B cell (primary cell): ENCODE measurements around the gene NDUFS7. TPM values are rescaled to one million over a fixed set of nuclear protein-coding genes. Genes with fewer than 3 reads are reported as not detected.
A peak's percentile ranks its signal among the peaks of the same experiment; 100 is the strongest.

Experiments used
- ATAC-seq: fragments of 200-7000 bp; cut with Tn5 transposase; one replicate; pipeline ENCODE4 v1.10.0; 2021; ENCODE audit warnings: low read depth, mild to moderate bottlenecking, moderate number of reproducible peaks, moderate library complexity
- CTCF ChIA-PET: fragments of 350-600 bp; sonication (Branson Sonifier 250); formaldehyde crosslinking; loops from one replicate; lab custom pipeline; 2021; ENCODE audit warnings: antibody characterized with exemption, inconsistent platforms; lab: Charles Lee
- POLR2A ChIA-PET: fragments of 350-600 bp; sonication (Branson Sonifier 250); formaldehyde crosslinking; loops from one replicate; lab custom pipeline; 2021; ENCODE audit warnings: antibody characterized with exemption; lab: Charles Lee
- DNase-seq: peaks from one replicate; pipeline ENCODE4 v3.0.0; 2013
- H2AFZ ChIP-seq: 2 replicates; pipeline ENCODE4 v1.6.1; 2012; ENCODE audit warnings: mild to moderate bottlenecking, low read depth, low read length; ENCODE audit not compliant: insufficient read depth, poor library complexity, severe bottlenecking
- H3K27ac ChIP-seq, 2 donors: 1 replicate in 1 of 2; 2 replicates in 1 of 2; pipeline ENCODE4 v1.5.1; 2012 to 2013; ENCODE audit warnings: low read length in 2 of 2, mild to moderate bottlenecking in 2 of 2, moderate library complexity in 1 of 2
- H3K27me3 ChIP-seq, 4 experiments: fragments of 200-600 bp in 1 of 4; sonication (generic) in 1 of 4; replicated peaks in 1 of 4; 1 replicate in 2 of 4; 2 replicates in 2 of 4; pipeline versions ENCODE4 v1.6.1 to v1.7.0; 2013 to 2016; ENCODE audit warnings: low read length in 3 of 4, mild to moderate bottlenecking in 2 of 4, mixed read lengths in 1 of 4, moderate library complexity in 1 of 4; ENCODE audit not compliant: insufficient read depth in 4 of 4, control insufficient read depth in 3 of 4; ENCODE audit errors: control extremely low read depth in 1 of 4
- H3K36me3 ChIP-seq, 2 experiments: replicated peaks in 1 of 2; 1 replicate in 1 of 2; 2 replicates in 1 of 2; pipeline versions ENCODE4 v1.6.1 to v1.7.1; 2013; ENCODE audit warnings: low read length in 1 of 2; ENCODE audit not compliant: insufficient read depth in 2 of 2, control insufficient read depth in 1 of 2; ENCODE audit errors: control extremely low read depth in 1 of 2, extremely low read depth in 1 of 2
- H3K4me1 ChIP-seq, 2 donors: fragments of 200-600 bp in 1 of 2; sonication (generic) in 1 of 2; 1 replicate in 1 of 2; 2 replicates in 1 of 2; pipeline versions ENCODE4 v1.5.1 to v1.6.1; 2013 to 2017; ENCODE audit warnings: low read length in 2 of 2; ENCODE audit not compliant: control insufficient read depth in 2 of 2, insufficient read depth in 2 of 2
- H3K4me2 ChIP-seq: replicated peaks from 2 replicates; pipeline ENCODE3; 2012; ENCODE audit warnings: mild to moderate bottlenecking, low read depth, low read length; ENCODE audit not compliant: poor library complexity, severe bottlenecking
- H3K4me3 ChIP-seq, 5 experiments: fragments of 200-600 bp in 1 of 5; sonication (generic) in 1 of 5; 1 replicate in 3 of 5; 2 replicates in 2 of 5; pipeline versions ENCODE4 v1.5.1 to v1.7.0; 2011 to 2016; ENCODE audit warnings: low read length in 4 of 5, mild to moderate bottlenecking in 4 of 5, low read depth in 2 of 5, control low read depth in 1 of 5, moderate library complexity in 1 of 5; ENCODE audit not compliant: insufficient read depth in 1 of 5; ENCODE audit errors: control extremely low read depth in 1 of 5, extremely low read depth in 1 of 5
- H3K79me2 ChIP-seq: fragments of 200-600 bp; sonication (generic); one replicate; pipeline ENCODE4 v1.6.0; 2016; ENCODE audit warnings: low read length; ENCODE audit not compliant: control insufficient read depth, insufficient read depth
- H3K9ac ChIP-seq: fragments of 200-600 bp; sonication (generic); 2 replicates; pipeline ENCODE4 v1.6.1; 2017; ENCODE audit warnings: mild to moderate bottlenecking, low read length, moderate library complexity
- H3K9me3 ChIP-seq, 3 donors: one replicate each; pipeline versions ENCODE4 v1.6.1 to v1.7.1; 2013; ENCODE audit warnings: low read length in 2 of 3; ENCODE audit not compliant: control insufficient read depth in 2 of 3, insufficient read depth in 1 of 3; ENCODE audit errors: control extremely low read depth in 1 of 3
- H4K20me1 ChIP-seq: 2 replicates; pipeline ENCODE4 v1.6.0; 2012; ENCODE audit warnings: mild to moderate bottlenecking, low read length; ENCODE audit not compliant: insufficient read depth, control insufficient read depth, poor library complexity, severe bottlenecking
- H3K27ac Mint-ChIP-seq: one replicate; pipeline ENCODE4 v1.8.0; 2021; ENCODE audit warnings: mixed read lengths
- H3K27me3 Mint-ChIP-seq: one replicate; pipeline ENCODE4 v1.8.0; 2021; ENCODE audit warnings: mixed read lengths
- H3K4me1 Mint-ChIP-seq: one replicate; pipeline ENCODE4 v1.8.0; 2021; ENCODE audit warnings: mixed read lengths
- H3K4me3 Mint-ChIP-seq: one replicate; pipeline ENCODE4 v1.8.0; 2021; ENCODE audit warnings: mixed read lengths
- H3K9me3 Mint-ChIP-seq: one replicate; pipeline ENCODE4 v1.8.0; 2022; ENCODE audit warnings: mixed read lengths; ENCODE audit not compliant: insufficient read depth
- CTCF ChIP-seq: fragments of 200-600 bp; IDR thresholded peaks from one replicate; pipeline ENCODE4 v1.8.0; 2022; ENCODE audit warnings: antibody characterized with exemption, mild to moderate bottlenecking
- EZH2 ChIP-seq: IDR thresholded peaks from 2 replicates; pipeline ENCODE4 v1.6.1; 2012; ENCODE audit warnings: borderline replicate concordance, low read depth, mild to moderate bottlenecking, moderate library complexity, low read length; ENCODE audit not compliant: insufficient read depth, poor library complexity, severe bottlenecking
- WGBS: methylation state at CpG from one replicate; pipeline ENCODE4 v1.1.5; 2013; ENCODE audit warnings: missing lambda C conversion rate; ENCODE audit not compliant: insufficient coverage; 5-methylcytosine and 5-hydroxymethylcytosine counted together
- intact Hi-C: fragments of 100-400 bp; cut with micrococcal nuclease; formaldehyde crosslinking; loops from one replicate; pipeline ENCODE4 v1.10.0; 2022
- polyA plus RNA-seq: library from polyadenylated mRNA; depleted of rRNA; stranded (reverse); fragments of >200 nt; gene quantifications from 2 replicates; pipeline ENCODE4 v1.2.3, GENCODE V29; 2012
- total RNA-seq, 2 donors: library from RNA; stranded (reverse); fragments of 120-200 nt in 1 of 2; gene quantifications; 1 replicate in 1 of 2; 2 replicates in 1 of 2; pipeline versions ENCODE4 v1.2.3 to v1.2.4, GENCODE V29; 2013 to 2022

NDUFS7 gene
- total and polyA plus RNA-seq, 2 donors (not counting 1 experiment from before 2014, with no cell fraction given), result 58.8 to 141 TPM

GRCh38 chr19:1356508-1356865, 27.2 kb upstream of the NDUFS7 start:
- TF ChIP-seq CTCF, result no peak
- TF ChIP-seq EZH2, result no peak
- intact Hi-C loops, result no loop called here
- POLR2A ChIA-PET, result interaction anchor here (1.4 kb wide), 1 partner anchor 27 kb away, joined by 8 read pairs; the partner anchor contains the start of gene NDUFS7
- Histone ChIP-seq H3K9ac (no peak overlapping the region), H3K36me3 (peaks cover 0 to 24% of the 10 kb centered on the region in 2 experiments), H4K20me1 (no peaks in the 10 kb centered on the region), H3K9me3 (peaks cover 0 to 2% (median 0%) of the 10 kb centered on the region in 3 donors), H3K4me3 (no peak overlapping the region), H2AFZ (no peak overlapping the region), H3K79me2 (peaks cover 6% of the 10 kb centered on the region), H3K27me3 (no peaks in the 10 kb centered on the region), H3K4me2 (no peak overlapping the region), H3K27ac (no peak overlapping the region), H3K4me1 (peaks cover 9 to 18% of the 10 kb centered on the region in 2 donors)
- no peaks in the 10 kb centered on the region for H3K9me3 Mint-ChIP-seq
- peak overlapping the region; percentile 81 for H3K4me3 Mint-ChIP-seq
- ATAC-seq (no peak), DNase-seq (no peak)
- no peaks in the 10 kb centered on the region for H3K27me3 Mint-ChIP-seq
- 90% methylated on average over 2 of the region's 3 CpGs for WGBS
- no peak overlapping the region for H3K27ac Mint-ChIP-seq
- CTCF ChIA-PET, result interaction anchor here (0.8 to 1.0 kb wide), 2 partner anchors 11 to 77 kb away, joined by 3 to 4 read pairs; no protein-coding TSS in a partner anchor
- H3K4me1 Mint-ChIP-seq, result peaks cover 18% of the 10 kb centered on the region

GRCh38 chr19:1357531-1358109, 26.1 kb upstream of the NDUFS7 start:
- H3K4me3 Mint-ChIP-seq, result no peak overlapping the region
- ChIA-PET CTCF (interaction anchor here (0.8 kb wide), 1 partner anchor 78 kb away, joined by 3 read pairs; no protein-coding TSS in a partner anchor), POLR2A (interaction anchor here (0.5 kb wide), 1 partner anchor 51 kb away, joined by 5 read pairs; no protein-coding TSS in a partner anchor)
- ATAC-seq, result no peak
- Histone ChIP-seq H3K4me2 (no peak overlapping the region), H3K27me3 (no peaks in the 10 kb centered on the region), H2AFZ (no peak overlapping the region), H3K27ac (no peak overlapping the region), H3K4me3 (no peak overlapping the region), H3K4me1 (peaks cover 11 to 22% of the 10 kb centered on the region in 2 donors), H3K36me3 (peaks cover 0 to 32% of the 10 kb centered on the region in 2 experiments), H3K9ac (no peak overlapping the region), H4K20me1 (no peaks in the 10 kb centered on the region), H3K9me3 (peaks cover 0 to 2% (median 0%) of the 10 kb centered on the region in 3 donors), H3K79me2 (peaks cover 11% of the 10 kb centered on the region)
- no peaks in the 10 kb centered on the region for H3K9me3 Mint-ChIP-seq
- peaks cover 25% of the 10 kb centered on the region for H3K4me1 Mint-ChIP-seq
- H3K27ac Mint-ChIP-seq, result no peak overlapping the region
- TF ChIP-seq CTCF (no peak), EZH2 (no peak)
- DNase-seq, result no peak
- intact Hi-C loops, result no loop called here
- no peaks in the 10 kb centered on the region for H3K27me3 Mint-ChIP-seq
- WGBS, result 97% methylated on average over 24 of the region's 24 CpGs
